ENCODE results near the gene MAPKBP1. TPM values are rescaled to one million over a fixed set of nuclear protein-coding genes. Genes with fewer than 3 reads are reported as not detected.

The MAPKBP1 gene
- total RNA-seq, 2 donors from 2014 or later, result 12.5 to 31.6 TPM

GRCh38 chr15:41832208-41832607 lies 57.9 kb downstream of the MAPKBP1 start:
- H3K9me3 ChIP-seq, result no peaks in the 10 kb centered on the region
- no peak overlapping the region for H3K27ac ChIP-seq
- TF ChIP-seq CTCF (IDR thresholded peaks at IDR 0.05), result no peak
- H3K4me1 ChIP-seq, result peaks cover 26% of the 10 kb centered on the region
- intact Hi-C loops (cut with DNase I), result no loop called here
- DNase-seq, result no peak
- ATAC-seq, result no peak
- H3K27me3 ChIP-seq, result no peaks in the 10 kb centered on the region
- WGBS, 2 donors, result 92 to 93% methylated on average over 10 of the region's 10 CpGs
- H3K36me3 ChIP-seq (replicated peaks in 1 of 2; ENCODE audit: insufficient read depth in 1 of 2, low read depth in 2 of 2), result no peaks in the 10 kb centered on the region
- no peak overlapping the region for H3K4me3 ChIP-seq

- Histone ChIP-seq H3K9me3 (no peaks in the 10 kb centered on the region), H3K4me3 (no peak overlapping the region), H3K4me1 (peaks cover 20% of the 10 kb centered on the region), H3K36me3 (replicated peaks in 1 of 2; ENCODE audit: insufficient read depth in 1 of 2, low read depth in 2 of 2) (no peaks in the 10 kb centered on the region), H3K27me3 (no peaks in the 10 kb centered on the region), H3K27ac (no peak overlapping the region)
- ATAC-seq (no peak), DNase-seq (no peak)
- 69 to 71% methylated on average over 3 of the region's 3 CpGs for WGBS, 2 donors
- intact Hi-C loops (cut with DNase I), result no loop called here
- TF ChIP-seq CTCF (IDR thresholded peaks at IDR 0.05) (no peak), POLR2A (IDR thresholded peaks at IDR 0.05) (no peak)
Observed at GRCh38 chr15:41832875-41833274, 58.6 kb downstream of the MAPKBP1 start.

DNA sequence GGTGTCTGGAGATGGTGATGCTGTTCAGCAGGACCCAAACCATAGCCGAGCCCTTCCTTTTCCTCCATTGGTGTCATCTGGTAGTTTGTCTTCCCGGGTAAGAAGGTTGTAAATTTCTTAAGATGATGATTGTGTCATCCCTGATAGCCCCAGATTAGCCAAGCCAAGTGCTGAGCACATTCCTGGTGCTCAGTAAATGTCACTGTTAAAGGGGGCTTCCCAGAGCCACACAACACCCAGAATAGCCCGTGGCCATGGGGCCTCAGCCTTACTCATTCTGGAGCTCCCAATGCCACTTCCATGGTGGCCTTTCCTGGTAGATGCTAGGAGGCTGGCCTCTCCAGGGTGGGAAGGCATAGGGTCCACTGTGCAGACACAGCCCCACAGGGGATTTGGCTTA lies 59.8 kb downstream of the MAPKBP1 start:
- ATAC-seq (no peak), DNase-seq (no peak)
- no peak for TF ChIP-seq POLR2A (IDR thresholded peaks at IDR 0.05)
- no peak for TF ChIP-seq CTCF (IDR thresholded peaks at IDR 0.05)
- H3K4me1 ChIP-seq, result peaks cover 24% of the 10 kb centered on the region
- no peak overlapping the region for H3K27ac ChIP-seq
- intact Hi-C loops (cut with DNase I), result no loop called here
- no peaks in the 10 kb centered on the region for H3K9me3 ChIP-seq
- no peak overlapping the region for H3K4me3 ChIP-seq
- H3K27me3 ChIP-seq, result no peaks in the 10 kb centered on the region
- no peaks in the 10 kb centered on the region for H3K36me3 ChIP-seq (replicated peaks in 1 of 2; ENCODE audit: insufficient read depth in 1 of 2, low read depth in 2 of 2)
- 87 to 100% methylated on average over 3 of the region's 3 CpGs for WGBS, 2 donors

DNA sequence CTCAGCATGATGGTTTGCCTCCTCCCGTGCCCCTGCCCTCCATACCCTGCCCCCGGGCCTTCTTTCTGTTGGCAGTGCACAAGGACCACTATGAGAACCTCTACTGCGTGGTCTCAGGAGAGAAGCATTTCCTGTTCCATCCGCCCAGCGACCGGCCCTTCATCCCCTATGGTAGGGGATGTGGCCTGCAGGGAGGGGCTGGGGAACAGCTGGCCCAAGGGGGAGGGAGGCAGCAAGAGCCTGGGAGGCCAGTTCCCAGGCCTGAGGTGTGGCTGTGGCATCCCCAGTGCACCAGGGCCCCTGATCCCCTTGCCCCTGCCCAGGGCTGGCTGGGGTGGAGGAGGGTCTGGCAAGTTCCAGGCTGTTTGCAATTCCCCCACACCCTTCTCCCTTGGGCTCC lies 61.8 kb downstream of the MAPKBP1 start:
- no peak for ATAC-seq

More for the DNA sequence above, 61.8 kb downstream of the MAPKBP1 start:
- Histone ChIP-seq H3K4me1 (peaks cover 10% of the 10 kb centered on the region), H3K27me3 (no peaks in the 10 kb centered on the region), H3K27ac (no peak overlapping the region), H3K9me3 (no peaks in the 10 kb centered on the region), H3K36me3 (replicated peaks in 1 of 2; ENCODE audit: insufficient read depth in 1 of 2, low read depth in 2 of 2) (peaks cover 0 to 2% of the 10 kb centered on the region in 2 donors), H3K4me3 (no peak overlapping the region)
- intact Hi-C loops (cut with DNase I), result no loop called here
- TF ChIP-seq CTCF (IDR thresholded peaks at IDR 0.05) (no peak), POLR2A (IDR thresholded peaks at IDR 0.05) (no peak)
- no peak for DNase-seq
- WGBS, 2 donors, result 83 to 88% methylated on average over 6 of the region's 6 CpGs
